IPS-20b (cell line): ENCODE data around the gene SNHG17.

Experiments
- H3K27ac ChIP-seq: one replicate; pipeline ENCODE4 v1.5.1; 2013; ENCODE audit warnings: low read length
- H3K27me3 ChIP-seq: 2 replicates; pipeline ENCODE4 v1.6.1; 2013; ENCODE audit warnings: mild to moderate bottlenecking, low read length, inconsistent platforms; ENCODE audit not compliant: insufficient read depth
- H3K36me3 ChIP-seq: 2 replicates; pipeline ENCODE4 v1.6.1; 2013; ENCODE audit warnings: low read depth, mild to moderate bottlenecking, inconsistent platforms, low read length, moderate library complexity; ENCODE audit not compliant: insufficient read depth
- H3K4me1 ChIP-seq: 2 replicates; pipeline ENCODE4 v1.6.1; 2013; ENCODE audit warnings: mild to moderate bottlenecking, control low read depth, inconsistent platforms, low read length, moderate library complexity; ENCODE audit not compliant: insufficient read depth
- H3K4me3 ChIP-seq: 2 replicates; pipeline ENCODE4 v1.5.1; 2013; ENCODE audit warnings: mild to moderate bottlenecking, low read length, inconsistent platforms
- H3K9ac ChIP-seq: 2 replicates; pipeline ENCODE4 v1.6.1; 2013; ENCODE audit warnings: low read depth, mild to moderate bottlenecking, inconsistent platforms, low read length, moderate library complexity
- H3K9me3 ChIP-seq: 2 replicates; pipeline ENCODE4 v1.6.1; 2013; ENCODE audit warnings: mild to moderate bottlenecking, low read depth, low read length, inconsistent platforms; ENCODE audit not compliant: insufficient read depth

SNHG17 gene

GRCh38 chr20:38430679-38431325 is 4.3 kb downstream of the SNHG17 start:
- H3K9me3 ChIP-seq, result no peaks in the 10 kb centered on the region
- no peak overlapping the region for H3K4me3 ChIP-seq
- no peak overlapping the region for H3K9ac ChIP-seq
- no peaks in the 10 kb centered on the region for H3K27me3 ChIP-seq
- H3K4me1 ChIP-seq, result peaks cover 9% of the 10 kb centered on the region
- H3K27ac ChIP-seq, result no peak overlapping the region
- peaks cover 87% of the 10 kb centered on the region for H3K36me3 ChIP-seq

DNA sequence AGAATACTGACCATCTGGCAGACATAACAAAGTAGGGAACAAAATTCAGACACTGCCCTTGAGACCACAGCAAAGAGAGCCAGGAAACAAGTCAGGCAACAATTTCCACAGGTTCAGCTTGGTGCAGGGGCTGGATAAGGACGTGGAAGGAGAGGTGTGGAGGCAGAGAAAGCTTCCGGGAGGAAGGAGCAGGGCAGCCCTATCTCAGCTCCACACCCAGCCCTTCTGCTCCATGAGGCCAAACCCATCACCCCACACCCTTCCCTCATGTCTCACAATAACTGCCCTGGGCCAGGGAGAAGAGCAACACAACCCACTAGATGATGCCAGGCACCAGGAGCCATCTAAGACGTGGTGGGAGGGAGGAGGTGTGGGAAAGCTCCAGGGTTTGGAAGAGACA is 5.8 kb downstream of the SNHG17 start:
- Histone ChIP-seq H3K27me3 (no peaks in the 10 kb centered on the region), H3K9me3 (no peaks in the 10 kb centered on the region), H3K27ac (no peak overlapping the region), H3K4me3 (no peak overlapping the region), H3K36me3 (peaks cover 97% of the 10 kb centered on the region), H3K4me1 (peaks cover 9% of the 10 kb centered on the region), H3K9ac (no peak overlapping the region)

GRCh38 chr20:38428800-38429199 is 6.3 kb downstream of the SNHG17 start:
- H3K9me3 ChIP-seq, result no peaks in the 10 kb centered on the region
- H3K27ac ChIP-seq, result no peak overlapping the region
- H3K4me3 ChIP-seq, result no peak overlapping the region
- H3K4me1 ChIP-seq, result peaks cover 6% of the 10 kb centered on the region
- no peak overlapping the region for H3K9ac ChIP-seq
- peaks cover 97% of the 10 kb centered on the region for H3K36me3 ChIP-seq
- H3K27me3 ChIP-seq, result no peaks in the 10 kb centered on the region

GRCh38 chr20:38427655-38428023 is 7.5 kb downstream of the SNHG17 start:
- Histone ChIP-seq H3K9me3 (no peaks in the 10 kb centered on the region), H3K27me3 (no peaks in the 10 kb centered on the region), H3K4me3 (no peak overlapping the region), H3K27ac (no peak overlapping the region), H3K9ac (no peak overlapping the region), H3K4me1 (no peaks in the 10 kb centered on the region), H3K36me3 (peaks cover 96% of the 10 kb centered on the region)

DNA sequence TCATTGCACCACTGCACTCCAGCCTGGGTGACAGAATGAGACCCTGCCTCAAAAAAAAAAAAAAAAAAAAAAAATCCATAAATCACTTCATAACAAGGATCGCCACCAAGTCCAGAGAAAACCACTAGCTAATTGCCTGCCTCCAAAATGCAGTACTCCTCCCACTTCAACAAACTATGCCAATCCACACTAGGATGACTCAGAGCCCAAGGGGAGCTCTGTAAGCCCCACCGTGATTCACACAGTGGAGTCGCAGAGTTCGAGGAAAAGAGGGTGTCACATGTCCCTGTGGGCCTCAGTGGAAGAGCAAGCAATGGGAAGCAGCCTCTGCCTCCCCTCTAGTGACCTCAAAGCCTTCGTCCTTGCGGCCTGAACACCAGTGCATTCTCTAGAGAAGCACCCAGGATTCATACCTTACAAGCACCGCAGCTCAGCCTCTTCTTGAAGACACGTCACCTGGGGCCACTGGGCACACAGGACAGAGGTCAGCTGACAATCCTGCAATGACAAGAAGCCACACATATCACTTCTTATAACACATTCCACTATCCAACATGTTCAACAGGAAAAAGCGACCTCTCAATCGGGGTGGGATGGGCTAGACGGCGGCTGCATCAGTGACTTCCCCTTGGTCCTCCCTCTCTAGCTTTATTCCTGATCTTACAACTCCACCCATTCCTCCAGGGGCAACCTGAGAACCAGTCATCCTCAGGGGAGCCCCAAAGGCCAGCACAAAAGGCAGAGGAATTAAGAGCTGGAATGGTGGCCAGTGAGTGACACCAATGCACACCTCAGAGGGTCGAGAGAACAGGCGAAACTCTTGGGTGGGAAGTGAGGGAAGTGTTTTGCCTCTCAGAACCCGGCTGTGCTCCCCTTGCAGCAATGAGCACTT is 8.9 kb downstream of the SNHG17 start:
- Histone ChIP-seq H3K4me1 (no peaks in the 10 kb centered on the region), H3K9ac (no peak overlapping the region), H3K27ac (no peak overlapping the region), H3K36me3 (peaks cover 96% of the 10 kb centered on the region), H3K27me3 (no peaks in the 10 kb centered on the region), H3K9me3 (no peaks in the 10 kb centered on the region), H3K4me3 (no peak overlapping the region)

DNA sequence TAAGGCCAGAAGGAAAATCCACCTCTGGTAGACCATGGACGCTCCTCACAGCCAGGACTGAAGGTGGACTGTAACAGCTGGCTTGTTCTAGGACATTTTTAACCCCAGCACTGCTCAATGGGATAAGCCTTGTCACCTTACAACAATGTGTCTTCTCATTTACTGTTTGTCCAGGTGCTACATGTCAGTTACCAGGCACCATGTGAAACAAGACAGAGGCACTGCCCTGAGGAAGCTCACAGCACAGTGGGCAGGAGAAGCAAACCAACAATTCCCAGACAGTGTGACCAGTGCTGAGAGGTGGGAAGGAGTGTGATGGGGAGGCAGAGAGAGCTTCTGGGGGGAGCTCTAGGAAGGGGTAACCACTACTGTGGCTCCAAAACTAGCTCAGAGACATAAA is 10.7 kb downstream of the SNHG17 start:
- Histone ChIP-seq H3K9me3 (no peaks in the 10 kb centered on the region), H3K27ac (no peak overlapping the region), H3K4me1 (no peaks in the 10 kb centered on the region), H3K9ac (no peak overlapping the region), H3K36me3 (peaks cover 99% of the 10 kb centered on the region), H3K27me3 (no peaks in the 10 kb centered on the region), H3K4me3 (no peak overlapping the region)

DNA sequence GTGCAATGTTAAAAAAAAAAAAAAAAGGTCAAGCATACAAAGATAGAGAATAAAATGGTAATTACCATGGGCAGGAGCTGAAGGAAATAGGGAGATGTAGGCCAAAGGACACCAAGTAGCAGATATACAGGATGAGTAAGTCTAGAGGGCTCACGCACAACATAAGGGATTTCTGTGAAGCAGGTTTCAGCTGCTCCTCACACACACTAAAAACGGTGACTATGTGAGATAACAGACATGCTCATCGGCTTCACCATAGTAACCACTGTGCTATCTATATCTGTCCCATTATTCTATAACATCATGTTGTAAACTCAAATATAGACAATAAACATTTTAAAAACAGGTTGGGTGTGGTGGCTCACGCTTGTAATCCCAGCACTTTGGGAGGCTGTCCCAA is 11.6 kb downstream of the SNHG17 start:
- H3K27me3 ChIP-seq, result no peaks in the 10 kb centered on the region
- no peak overlapping the region for H3K4me3 ChIP-seq
- no peak overlapping the region for H3K9ac ChIP-seq
- H3K9me3 ChIP-seq, result no peaks in the 10 kb centered on the region
- H3K4me1 ChIP-seq, result no peaks in the 10 kb centered on the region
- H3K36me3 ChIP-seq, result peaks cover 99% of the 10 kb centered on the region
- no peak overlapping the region for H3K27ac ChIP-seq

DNA sequence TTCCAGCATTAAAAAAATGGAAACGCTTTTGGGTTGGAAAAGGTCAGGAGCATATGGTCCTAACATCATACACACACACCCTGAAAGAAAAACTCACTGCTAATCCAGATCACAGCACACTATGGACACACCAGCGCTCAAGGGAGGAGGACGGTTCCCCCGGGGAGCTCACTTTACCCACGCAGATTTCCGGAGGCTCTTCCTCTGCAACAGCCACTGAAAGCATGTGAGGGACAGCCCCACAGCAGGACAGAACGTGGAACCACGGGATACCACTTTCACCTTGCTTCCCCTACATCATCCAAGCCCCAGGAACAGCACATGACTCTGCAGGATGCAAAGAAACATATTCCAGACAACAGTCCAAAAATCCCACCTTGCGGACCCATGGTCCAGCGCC is 13.2 kb downstream of the SNHG17 start:
- Histone ChIP-seq H3K9ac (no peak overlapping the region), H3K4me1 (0 out of 2 replicates have a peak, but pooled peaks cover 3% of the 10 kb centered on the region), H3K9me3 (no peaks in the 10 kb centered on the region), H3K36me3 (peaks cover 94% of the 10 kb centered on the region), H3K4me3 (no peak overlapping the region), H3K27me3 (no peaks in the 10 kb centered on the region), H3K27ac (no peak overlapping the region)

- H3K9ac ChIP-seq, result no peak overlapping the region
- H3K36me3 ChIP-seq, result peaks cover 82% of the 10 kb centered on the region
- no peak overlapping the region for H3K27ac ChIP-seq
- H3K4me1 ChIP-seq, result peaks cover 10% of the 10 kb centered on the region; the same call in 1 of the 2 replicates
- no peaks in the 10 kb centered on the region for H3K9me3 ChIP-seq
- no peak overlapping the region for H3K4me3 ChIP-seq
- no peaks in the 10 kb centered on the region for H3K27me3 ChIP-seq
Observed at GRCh38 chr20:38420388-38421085, 14.6 kb downstream of the SNHG17 start.

GRCh38 chr20:38418509-38419204 is 16.5 kb downstream of the SNHG17 start:
- peaks cover 10% of the 10 kb centered on the region; the same call in 1 of the 2 replicates for H3K4me1 ChIP-seq
- no peak overlapping the region for H3K4me3 ChIP-seq
- H3K36me3 ChIP-seq, result peaks cover 71% of the 10 kb centered on the region
- H3K9ac ChIP-seq, result no peak overlapping the region
- H3K27me3 ChIP-seq, result no peaks in the 10 kb centered on the region
- no peak overlapping the region for H3K27ac ChIP-seq
- H3K9me3 ChIP-seq, result no peaks in the 10 kb centered on the region

- no peaks in the 10 kb centered on the region for H3K9me3 ChIP-seq
- peaks cover 48% of the 10 kb centered on the region for H3K36me3 ChIP-seq
- no peak overlapping the region for H3K4me3 ChIP-seq
- H3K4me1 ChIP-seq, result peaks cover 10% of the 10 kb centered on the region; the same call in 1 of the 2 replicates
- H3K9ac ChIP-seq, result no peak overlapping the region
- H3K27ac ChIP-seq, result no peak overlapping the region
- H3K27me3 ChIP-seq, result no peaks in the 10 kb centered on the region
Observed at GRCh38 chr20:38414769-38415450, 20.2 kb downstream of the SNHG17 start.
